ENCODE measurements around the gene CAPN5.

CAPN5 gene

DNA sequence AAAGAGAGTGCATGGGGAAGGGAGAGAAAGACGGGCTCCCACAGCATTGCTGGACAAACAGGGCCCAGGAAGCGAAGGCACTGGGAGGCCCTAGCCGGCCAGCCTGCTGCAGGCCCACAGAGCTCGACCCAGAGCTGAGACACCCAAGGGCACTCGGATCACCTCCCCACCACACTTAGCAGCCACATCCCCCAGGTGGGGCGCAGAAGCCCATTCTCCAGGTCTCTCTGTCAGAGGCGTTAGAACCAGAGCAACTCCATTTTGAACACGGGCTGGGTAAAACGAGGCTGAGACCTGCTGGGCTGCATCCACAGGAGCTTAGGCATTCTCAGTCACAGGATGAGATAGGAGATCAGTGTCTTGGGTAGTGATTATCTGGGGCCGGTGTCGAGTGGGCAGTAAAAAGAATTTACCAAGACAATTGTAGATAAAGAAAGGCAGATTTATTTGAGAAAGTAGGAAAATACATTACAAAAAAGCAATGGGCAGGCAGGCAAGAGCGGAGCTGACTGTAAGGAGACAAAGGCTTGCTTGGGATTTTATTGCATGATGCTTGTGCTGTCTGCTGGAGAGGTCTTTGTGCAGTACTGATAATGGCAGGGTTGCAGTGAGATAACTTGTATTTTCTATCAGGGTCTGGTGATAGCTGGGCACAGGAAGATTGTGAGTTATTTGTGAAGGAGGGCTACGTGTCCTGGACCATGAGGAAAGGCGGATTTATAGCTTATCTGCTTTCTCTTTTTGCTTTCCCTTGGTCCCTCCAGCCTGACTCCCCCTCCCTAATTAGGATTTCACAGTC lies 13.4 kb upstream of the CAPN5 start:
- TF ChIP-seq, protein P1, sequence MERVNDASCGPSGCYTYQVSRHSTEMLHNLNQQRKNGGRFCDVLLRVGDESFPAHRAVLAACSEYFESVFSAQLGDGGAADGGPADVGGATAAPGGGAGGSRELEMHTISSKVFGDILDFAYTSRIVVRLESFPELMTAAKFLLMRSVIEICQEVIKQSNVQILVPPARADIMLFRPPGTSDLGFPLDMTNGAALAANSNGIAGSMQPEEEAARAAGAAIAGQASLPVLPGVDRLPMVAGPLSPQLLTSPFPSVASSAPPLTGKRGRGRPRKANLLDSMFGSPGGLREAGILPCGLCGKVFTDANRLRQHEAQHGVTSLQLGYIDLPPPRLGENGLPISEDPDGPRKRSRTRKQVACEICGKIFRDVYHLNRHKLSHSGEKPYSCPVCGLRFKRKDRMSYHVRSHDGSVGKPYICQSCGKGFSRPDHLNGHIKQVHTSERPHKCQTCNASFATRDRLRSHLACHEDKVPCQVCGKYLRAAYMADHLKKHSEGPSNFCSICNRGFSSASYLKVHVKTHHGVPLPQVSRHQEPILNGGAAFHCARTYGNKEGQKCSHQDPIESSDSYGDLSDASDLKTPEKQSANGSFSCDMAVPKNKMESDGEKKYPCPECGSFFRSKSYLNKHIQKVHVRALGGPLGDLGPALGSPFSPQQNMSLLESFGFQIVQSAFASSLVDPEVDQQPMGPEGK (CRISPR knock-in tag; IDR thresholded peaks at IDR 0.05; ENCODE audit: borderline replicate concordance) = no peak
- no peak for TF ChIP-seq GLIS3 (CRISPR knock-in tag; IDR thresholded peaks at IDR 0.05)
- TF ChIP-seq ZNF8 (CRISPR knock-in tag; IDR thresholded peaks at IDR 0.05) = no peak
- no peak for TF ChIP-seq RARB (CRISPR knock-in tag; IDR thresholded peaks at IDR 0.05)
- no peak for TF ChIP-seq ZFP30 (CRISPR knock-in tag; IDR thresholded peaks at IDR 0.05)
- no peak for TF ChIP-seq CSDC2 (CRISPR knock-in tag; IDR thresholded peaks at IDR 0.05)
- TF ChIP-seq ARNTL (CRISPR knock-in tag; IDR thresholded peaks at IDR 0.05; ENCODE audit: borderline replicate concordance, low read depth) = no peak
- no peak for TF ChIP-seq ESRRG (CRISPR knock-in tag; IDR thresholded peaks at IDR 0.05)
- TF ChIP-seq, protein P2, sequence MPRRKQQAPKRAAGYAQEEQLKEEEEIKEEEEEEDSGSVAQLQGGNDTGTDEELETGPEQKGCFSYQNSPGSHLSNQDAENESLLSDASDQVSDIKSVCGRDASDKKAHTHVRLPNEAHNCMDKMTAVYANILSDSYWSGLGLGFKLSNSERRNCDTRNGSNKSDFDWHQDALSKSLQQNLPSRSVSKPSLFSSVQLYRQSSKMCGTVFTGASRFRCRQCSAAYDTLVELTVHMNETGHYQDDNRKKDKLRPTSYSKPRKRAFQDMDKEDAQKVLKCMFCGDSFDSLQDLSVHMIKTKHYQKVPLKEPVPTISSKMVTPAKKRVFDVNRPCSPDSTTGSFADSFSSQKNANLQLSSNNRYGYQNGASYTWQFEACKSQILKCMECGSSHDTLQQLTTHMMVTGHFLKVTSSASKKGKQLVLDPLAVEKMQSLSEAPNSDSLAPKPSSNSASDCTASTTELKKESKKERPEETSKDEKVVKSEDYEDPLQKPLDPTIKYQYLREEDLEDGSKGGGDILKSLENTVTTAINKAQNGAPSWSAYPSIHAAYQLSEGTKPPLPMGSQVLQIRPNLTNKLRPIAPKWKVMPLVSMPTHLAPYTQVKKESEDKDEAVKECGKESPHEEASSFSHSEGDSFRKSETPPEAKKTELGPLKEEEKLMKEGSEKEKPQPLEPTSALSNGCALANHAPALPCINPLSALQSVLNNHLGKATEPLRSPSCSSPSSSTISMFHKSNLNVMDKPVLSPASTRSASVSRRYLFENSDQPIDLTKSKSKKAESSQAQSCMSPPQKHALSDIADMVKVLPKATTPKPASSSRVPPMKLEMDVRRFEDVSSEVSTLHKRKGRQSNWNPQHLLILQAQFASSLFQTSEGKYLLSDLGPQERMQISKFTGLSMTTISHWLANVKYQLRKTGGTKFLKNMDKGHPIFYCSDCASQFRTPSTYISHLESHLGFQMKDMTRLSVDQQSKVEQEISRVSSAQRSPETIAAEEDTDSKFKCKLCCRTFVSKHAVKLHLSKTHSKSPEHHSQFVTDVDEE (CRISPR knock-in tag; IDR thresholded peaks at IDR 0.05) = no peak
- TF ChIP-seq OSR1 (CRISPR knock-in tag; IDR thresholded peaks at IDR 0.05) = no peak
- TF ChIP-seq PPARA (CRISPR knock-in tag; IDR thresholded peaks at IDR 0.05; ENCODE audit: borderline replicate concordance) = no peak
- no peak for TF ChIP-seq CSRNP3 (CRISPR knock-in tag; IDR thresholded peaks at IDR 0.05)
- TF ChIP-seq ISL1 (CRISPR knock-in tag; IDR thresholded peaks at IDR 0.05) = no peak
- no peak for TF ChIP-seq TCF4 (CRISPR knock-in tag; IDR thresholded peaks at IDR 0.05; ENCODE audit: borderline replicate concordance)
- TF ChIP-seq TOX (CRISPR knock-in tag; IDR thresholded peaks at IDR 0.05; ENCODE audit: borderline replicate concordance) = no peak
- no peak for ATAC-seq

DNA sequence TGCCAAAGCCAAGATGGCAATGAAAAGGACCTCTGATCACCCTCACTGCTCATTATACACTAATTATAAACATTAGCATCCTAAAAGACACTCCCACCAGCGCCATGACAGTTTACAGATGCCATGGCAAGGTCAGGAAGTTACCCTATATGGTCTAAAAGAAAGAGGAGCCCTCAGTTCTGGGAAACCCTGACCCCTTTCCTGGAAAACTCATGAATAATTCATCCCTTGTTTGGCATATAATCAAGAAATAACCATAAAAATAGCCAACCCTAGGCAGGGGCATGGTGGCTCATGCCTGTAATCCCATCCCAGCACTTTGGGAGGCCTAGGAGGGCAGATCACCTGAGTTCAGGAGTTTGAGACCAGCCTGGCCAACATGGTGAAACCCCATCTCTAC lies 12.7 kb upstream of the CAPN5 start:
- ATAC-seq = no peak
- TF ChIP-seq, protein P2 (CRISPR knock-in tag; IDR thresholded peaks at IDR 0.05) = no peak
- TF ChIP-seq ESRRG (CRISPR knock-in tag; IDR thresholded peaks at IDR 0.05) (no peak), CSRNP3 (CRISPR knock-in tag; IDR thresholded peaks at IDR 0.05) (no peak), ARNTL (CRISPR knock-in tag; IDR thresholded peaks at IDR 0.05; ENCODE audit: borderline replicate concordance, low read depth) (no peak), TCF4 (CRISPR knock-in tag; IDR thresholded peaks at IDR 0.05; ENCODE audit: borderline replicate concordance) (no peak), BACH2 (CRISPR knock-in tag; IDR thresholded peaks at IDR 0.05; ENCODE audit: borderline replicate concordance) (no peak), ZNF70 (CRISPR knock-in tag; IDR thresholded peaks at IDR 0.05) (no peak), PPARA (CRISPR knock-in tag; IDR thresholded peaks at IDR 0.05; ENCODE audit: borderline replicate concordance) (no peak), GLIS3 (CRISPR knock-in tag; IDR thresholded peaks at IDR 0.05) (no peak), TOX (CRISPR knock-in tag; IDR thresholded peaks at IDR 0.05; ENCODE audit: borderline replicate concordance) (no peak), ZFP30 (CRISPR knock-in tag; IDR thresholded peaks at IDR 0.05) (no peak), ZC3H10 (CRISPR knock-in tag; IDR thresholded peaks at IDR 0.05) (no peak), ISL1 (CRISPR knock-in tag; IDR thresholded peaks at IDR 0.05) (no peak), CSDC2 (CRISPR knock-in tag; IDR thresholded peaks at IDR 0.05) (no peak), OSR1 (CRISPR knock-in tag; IDR thresholded peaks at IDR 0.05) (no peak), ZFP3 (CRISPR knock-in tag; IDR thresholded peaks at IDR 0.05) (no peak), ZNF8 (CRISPR knock-in tag; IDR thresholded peaks at IDR 0.05) (no peak), SNAI2 (CRISPR knock-in tag; IDR thresholded peaks at IDR 0.05) (no peak)
- TF ChIP-seq, protein P1 (CRISPR knock-in tag; IDR thresholded peaks at IDR 0.05; ENCODE audit: borderline replicate concordance) = no peak

All from SK-N-SH treated with all-trans-retinoic acid at 6 μM for 48 hours (cell line).